AG08395 (cell line): ENCODE results near the gene LIPA.

ENCODE experiments used
- DNase-seq: peaks from one replicate; pipeline ENCODE4 v3.0.0; 2012; ENCODE audit warnings: mixed read lengths, low spot score

Gene LIPA

DNA sequence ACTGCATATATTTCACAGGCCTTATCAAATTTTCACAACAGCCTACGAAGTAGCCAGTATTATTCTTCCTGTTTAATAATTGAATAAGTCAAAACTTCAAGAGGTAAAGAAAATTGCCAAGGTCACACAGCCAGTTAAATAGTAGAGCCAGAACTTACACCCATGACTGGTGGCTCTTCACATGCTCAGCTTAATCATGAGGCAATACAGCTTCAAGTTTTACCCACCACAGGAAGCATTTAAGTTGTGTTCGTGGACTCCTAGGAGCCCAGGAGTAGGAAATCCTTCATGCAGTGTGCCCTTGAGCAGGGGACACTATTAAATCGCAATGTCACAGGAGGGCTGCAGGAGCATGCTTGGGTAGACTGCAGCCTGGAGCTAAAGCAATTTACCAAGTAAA is 11.1 kb downstream of the LIPA start:
- DNase-seq = no peak

DNA sequence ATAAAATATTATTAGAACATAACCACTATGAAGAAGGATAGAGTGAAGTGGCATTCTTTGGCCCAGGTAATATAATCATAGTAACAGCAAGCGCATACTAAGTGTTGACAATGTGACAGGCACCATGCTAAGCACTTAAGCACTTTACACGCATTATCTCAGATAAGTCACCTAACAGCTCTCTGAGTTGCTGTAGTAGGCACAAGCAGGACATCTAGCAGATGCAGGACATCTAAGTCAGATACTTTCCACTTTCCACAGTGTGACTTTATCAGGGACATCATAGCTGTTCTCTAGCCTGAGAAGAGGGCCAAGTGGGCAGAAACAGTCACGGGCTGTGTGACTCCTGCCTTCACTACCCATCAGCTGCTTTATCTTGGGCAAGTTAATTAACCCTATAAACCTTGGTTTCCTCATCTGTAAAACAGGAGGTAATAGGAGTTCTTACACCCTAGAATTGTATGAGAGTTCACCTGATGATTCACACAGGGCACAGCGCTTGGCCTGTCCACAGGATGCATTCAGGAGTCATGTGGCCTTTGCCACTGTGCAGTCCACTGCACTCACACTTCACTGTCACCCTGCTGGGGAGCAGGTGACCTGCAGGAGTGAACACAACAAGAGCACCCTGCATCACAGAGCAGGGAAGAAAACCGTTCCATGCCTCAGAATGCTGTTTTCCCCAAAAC is 12.5 kb downstream of the LIPA start:
- DNase-seq = no peak

DNA sequence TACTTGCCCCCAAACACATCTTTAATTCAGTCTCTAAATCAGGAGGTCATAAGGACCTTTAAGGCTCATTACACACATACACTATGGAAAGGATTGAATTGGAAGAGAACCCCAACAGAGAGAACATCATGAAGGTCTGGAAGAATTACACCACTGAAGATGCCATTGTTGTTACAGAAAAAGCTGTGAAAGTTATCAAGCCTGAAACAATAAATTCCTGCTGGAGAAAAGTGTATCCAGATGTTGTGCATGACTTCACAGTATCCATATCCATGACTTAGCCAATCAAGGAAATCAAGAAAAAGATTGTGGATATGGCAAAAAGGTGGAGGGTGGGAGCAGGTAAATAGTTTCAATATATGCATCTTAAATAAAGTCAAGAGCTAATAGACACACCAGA is 13.7 kb downstream of the LIPA start:
- DNase-seq = no peak

DNA sequence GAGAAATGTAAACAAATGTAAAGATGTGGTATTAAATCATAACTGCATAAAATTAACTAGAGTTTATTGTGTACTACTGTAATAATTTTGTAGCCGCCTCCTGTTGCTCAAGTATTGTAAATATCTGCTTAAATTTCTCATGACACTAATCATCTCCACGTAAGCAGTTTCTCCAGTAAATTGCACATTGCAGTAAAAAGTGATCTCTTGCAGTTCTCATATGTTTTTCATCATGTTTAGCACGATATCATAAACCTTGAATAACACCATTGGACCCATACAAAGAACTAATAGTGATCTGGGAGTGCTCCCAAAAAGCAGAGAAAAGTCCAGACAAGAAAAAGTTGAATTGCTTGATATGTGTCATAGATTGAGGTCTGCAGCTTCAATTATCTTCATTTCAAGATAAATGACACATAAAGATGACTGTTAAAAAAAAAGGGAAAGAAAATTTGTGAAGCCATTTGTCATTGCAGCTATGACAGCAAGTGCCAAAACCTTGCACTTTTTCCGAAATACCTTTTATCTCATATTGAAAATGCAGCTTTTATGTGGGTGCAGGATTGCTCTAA is 15.3 kb downstream of the LIPA start:
- DNase-seq = peak; percentile 38

DNA sequence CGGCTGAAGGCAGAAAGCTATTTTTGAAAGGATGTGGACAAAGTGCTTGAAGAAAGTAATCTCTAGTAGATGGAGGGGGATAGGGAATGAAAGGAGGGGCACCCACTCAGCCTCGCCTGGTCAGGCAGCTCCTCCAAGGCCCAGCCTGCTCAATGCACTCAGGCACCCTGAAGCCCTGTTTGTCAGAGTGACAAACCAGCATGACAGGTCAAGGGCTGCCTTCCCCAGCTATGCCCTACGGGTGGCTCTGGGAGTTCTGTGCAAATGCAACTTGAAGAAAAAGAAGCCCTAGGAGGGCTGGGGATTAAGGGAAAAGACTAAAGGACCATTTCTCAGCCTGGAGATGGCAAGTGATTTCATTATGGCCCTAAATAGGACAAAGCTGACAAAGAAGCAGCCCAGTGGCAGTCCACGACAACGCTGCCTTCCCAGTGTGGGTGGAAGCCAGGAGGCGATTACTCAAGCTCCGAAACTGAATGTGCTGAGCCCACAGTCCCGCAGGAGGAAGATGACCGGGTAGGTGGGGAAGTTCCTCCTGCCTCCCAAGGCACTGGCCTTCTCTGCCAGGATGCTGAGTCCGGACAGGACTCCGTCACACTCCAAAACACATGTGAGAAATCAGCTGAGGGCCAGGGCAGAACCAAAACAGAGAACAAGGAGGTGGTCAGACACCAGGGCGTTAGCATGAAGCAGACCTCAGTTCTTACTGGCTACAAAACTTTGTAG is 16.3 kb downstream of the LIPA start:
- DNase-seq = peak; percentile 81

DNA sequence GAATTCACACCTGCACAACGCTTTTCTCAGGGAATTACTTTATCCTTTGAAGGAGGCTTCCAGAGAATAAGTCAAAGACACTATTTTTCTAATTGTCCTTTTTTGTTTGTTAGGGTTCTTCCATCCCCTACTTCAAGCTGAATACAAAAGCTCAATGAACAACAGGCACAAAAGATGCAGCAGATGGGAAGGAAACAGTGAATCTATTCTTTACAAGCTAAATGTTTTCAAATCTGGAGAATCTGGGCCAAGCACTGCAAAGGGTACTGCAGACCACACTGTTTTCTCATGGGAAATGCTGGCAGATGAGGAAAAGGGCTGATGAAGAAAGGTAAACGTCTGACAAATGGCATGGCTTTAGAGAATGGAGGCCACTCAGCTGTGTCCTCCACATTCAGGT is 18.5 kb downstream of the LIPA start:
- DNase-seq = no peak

DNA sequence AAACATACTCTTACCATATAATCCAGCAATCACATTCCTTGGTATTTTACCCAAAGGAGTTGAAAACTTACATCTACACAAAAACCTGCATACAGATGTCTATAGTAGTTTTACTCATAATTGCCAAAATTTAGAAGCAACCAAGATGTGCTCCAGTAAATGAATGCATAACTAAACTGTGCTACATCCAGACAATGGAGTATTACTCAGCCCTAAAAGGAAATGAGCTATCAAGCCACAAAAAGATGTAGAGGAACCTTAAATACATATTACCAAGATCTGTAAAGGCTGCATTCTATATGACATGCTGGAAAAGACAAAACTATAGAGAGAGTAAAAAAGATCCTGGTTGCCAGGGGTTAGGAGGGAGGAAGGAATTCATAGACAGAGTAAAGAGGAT is 22.6 kb downstream of the LIPA start:
- no peak for DNase-seq

DNA sequence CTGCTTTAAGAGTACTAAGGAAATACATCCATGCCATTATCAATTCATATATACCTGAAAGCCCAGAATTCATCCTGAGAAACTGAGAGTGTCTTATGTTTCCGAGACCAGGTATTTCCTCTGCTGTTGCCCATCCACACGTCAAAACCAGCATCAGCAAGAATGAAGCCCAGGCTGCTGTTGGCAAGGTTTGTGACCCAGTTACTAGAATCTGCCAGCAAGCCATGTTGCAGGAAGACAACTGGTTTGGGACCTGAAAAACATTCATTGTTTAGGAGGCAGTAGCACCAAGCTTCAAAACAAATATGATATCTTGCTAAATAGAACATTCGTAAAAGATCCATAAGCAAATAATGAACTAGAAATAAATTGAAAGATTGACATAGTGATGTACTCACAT is 23.4 kb downstream of the LIPA start:
- no peak for DNase-seq

DNA sequence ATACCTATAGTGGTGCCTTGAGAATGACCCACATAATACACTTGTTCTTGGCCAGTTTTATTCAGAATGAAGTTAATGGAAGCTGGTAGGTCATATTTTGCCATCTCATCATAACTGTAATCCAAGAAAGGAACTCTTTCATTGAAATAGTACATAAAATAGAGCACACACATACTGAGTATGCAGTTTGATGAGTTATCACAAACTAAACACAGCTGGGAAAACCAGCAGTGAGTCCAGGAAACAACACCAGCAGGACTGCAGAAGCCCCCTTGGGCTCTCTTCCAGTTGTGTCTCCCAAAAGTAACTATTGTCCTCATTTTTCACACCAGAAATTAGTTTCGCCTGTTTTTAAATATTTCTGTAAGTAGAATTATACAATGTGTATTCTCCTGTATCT is 24.7 kb downstream of the LIPA start:
- no peak for DNase-seq

DNA sequence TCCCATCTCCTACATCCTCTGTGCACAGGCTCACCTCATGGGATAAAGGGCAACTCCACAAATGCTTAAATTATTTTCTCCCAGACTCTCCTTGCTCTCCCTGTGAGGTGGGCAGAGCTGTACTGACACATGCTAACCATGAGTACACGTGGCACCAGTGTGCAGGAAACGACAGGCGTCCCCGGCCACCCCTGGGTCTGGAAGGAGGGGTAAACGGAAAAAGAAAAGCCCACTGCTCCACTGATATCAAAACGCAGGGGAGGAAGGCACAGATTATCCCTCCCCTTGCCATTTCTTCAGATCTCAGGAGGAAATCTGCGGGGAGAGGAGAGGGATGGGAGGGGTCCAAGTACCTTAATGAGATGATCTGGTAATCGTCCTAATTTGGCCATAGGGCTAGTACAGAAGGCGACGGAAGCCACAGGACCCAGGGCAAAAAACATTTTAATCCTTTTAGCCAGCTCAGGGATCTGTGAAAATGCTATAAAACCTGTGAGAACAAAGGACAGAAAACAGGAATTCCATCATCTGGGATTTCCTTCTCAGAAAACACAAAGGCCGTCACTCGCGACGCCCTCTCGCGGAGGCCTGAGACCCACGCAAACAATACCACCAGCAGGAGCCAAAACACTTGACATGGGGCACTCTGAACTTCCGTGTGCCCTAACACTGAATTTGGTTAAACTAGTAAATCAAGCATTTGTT is 26.7 kb downstream of the LIPA start:
- no peak for DNase-seq

DNA sequence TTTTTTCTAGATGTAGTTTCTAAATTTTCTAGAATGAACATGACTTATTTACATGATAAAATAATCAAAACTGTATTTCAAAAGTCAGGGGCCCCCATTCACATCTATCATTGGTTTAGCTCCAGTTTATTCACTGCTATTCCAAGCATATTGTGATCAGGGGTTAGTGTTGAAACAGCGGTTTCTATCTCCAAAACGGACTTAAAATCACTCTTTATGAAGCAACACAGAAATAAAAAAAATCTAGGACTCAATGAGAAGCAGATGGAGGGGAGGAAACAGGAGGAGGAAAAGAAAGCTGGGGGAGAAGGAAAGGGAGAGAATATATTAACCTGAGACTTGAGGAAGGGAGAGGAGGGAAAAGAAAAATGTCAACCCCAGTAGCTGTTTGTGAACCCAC is 29.7 kb downstream of the LIPA start:
- DNase-seq = no peak

DNA sequence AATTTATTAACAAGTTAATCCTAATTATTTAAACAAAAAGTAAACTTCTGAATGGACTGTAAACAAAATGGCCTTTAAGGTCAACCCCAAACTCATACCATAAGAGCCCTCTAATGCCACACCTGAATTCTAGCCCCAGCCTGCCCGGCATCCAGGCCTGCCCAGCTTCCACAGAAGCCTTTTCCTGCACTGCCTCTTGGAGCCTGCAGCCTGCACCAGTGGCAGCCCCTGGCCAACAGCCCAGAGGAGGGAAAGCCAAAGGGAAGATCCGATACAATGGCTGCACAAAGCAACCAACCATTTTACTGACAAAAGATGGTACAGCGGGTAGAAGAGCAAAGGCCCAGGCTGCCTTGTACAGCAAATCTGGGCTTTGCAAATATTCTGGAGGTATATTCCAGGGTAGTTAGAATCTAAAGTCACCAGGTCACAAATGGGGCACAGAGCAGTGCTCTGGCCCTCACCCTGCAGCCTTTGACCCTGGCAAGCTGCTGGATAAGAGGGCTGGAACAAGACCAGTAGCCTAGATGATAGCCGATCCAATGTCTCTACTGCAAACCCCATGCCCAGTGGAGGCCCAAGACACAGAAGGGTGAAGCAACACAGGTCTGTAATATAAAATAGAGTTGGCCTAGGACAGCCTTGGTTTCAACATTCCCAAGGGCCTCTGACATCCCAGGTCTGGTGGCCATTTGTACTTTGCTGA is 31.9 kb downstream of the LIPA start:
- DNase-seq = no peak

DNA sequence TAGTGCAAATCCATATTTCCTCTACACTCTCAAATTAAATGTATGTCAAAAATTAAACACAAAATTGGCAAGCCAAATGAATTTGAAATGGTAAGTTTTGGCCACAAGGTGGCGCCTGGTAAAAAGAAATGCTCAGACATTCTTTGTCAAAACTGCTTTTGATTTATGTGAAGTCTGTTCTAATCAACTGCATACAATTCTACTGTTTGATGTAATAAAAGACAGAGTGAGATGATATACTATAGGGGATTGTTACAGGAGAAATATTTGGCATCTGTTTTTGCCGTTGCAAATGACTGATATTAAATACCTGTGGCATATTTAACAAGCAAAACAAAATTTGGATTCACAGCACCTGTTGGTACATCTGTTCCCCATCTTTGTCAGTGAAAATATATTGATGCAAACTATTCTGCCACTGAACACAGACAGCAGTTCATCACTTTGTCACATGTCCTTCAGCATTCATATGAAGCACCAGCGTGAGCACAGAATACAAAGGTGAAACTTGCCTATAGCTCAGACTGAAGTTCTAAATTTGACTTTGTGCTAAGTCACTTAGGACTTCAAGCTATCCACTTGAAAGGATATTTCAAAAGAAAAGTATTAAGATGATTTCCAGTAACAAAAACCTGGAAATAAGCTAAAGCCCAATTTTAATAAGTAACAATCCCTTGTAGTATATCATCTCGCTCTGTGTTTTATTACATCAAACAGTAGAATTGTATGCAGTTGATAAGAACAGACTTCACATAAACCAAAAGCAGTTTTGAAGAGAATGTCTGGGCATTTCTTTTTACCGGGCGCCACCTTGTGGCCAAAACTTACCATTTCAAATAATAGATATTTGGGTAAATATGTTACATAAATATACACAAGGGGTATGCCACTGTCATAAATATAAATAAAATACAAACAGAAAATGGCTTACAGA is 34.3 kb downstream of the LIPA start:
- peak; percentile 41 for DNase-seq

DNA sequence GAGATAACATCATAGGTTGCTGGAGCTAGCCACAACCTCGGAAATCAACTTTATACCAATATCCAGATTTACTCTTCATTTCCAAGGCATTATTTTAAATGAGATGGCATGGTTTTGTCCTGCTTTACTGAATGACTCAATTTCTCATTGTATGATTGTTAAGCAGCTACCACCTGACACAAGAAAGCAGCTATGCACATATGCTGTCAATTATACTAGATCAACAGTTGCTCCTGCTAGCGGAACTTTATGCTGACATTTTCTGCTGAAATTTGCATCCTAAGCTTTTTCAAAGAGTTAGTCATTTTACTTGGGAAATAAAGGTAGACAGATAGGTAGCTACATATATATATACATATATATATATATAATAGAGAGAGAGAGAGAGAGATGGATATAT is 35.5 kb downstream of the LIPA start:
- DNase-seq = no peak

DNA sequence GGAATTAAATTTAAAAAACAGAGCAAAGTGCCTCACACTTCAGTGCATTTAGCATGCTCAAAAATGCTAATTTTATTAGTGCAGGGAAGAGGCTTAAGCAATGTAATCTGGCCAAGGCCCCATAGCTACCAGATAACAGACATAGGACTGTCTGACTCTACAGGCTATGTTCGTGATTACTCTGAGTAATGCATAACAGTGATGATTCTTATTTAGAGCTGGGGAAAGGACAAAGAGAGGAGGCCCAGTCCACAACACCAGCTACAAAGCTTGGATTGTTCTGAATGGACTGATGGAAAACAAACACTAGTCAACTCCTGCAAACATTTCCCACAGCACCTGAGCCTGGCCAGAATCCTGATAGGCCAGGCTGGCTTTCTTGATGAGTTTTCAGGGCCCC is 36.1 kb downstream of the LIPA start:
- DNase-seq = no peak

DNA sequence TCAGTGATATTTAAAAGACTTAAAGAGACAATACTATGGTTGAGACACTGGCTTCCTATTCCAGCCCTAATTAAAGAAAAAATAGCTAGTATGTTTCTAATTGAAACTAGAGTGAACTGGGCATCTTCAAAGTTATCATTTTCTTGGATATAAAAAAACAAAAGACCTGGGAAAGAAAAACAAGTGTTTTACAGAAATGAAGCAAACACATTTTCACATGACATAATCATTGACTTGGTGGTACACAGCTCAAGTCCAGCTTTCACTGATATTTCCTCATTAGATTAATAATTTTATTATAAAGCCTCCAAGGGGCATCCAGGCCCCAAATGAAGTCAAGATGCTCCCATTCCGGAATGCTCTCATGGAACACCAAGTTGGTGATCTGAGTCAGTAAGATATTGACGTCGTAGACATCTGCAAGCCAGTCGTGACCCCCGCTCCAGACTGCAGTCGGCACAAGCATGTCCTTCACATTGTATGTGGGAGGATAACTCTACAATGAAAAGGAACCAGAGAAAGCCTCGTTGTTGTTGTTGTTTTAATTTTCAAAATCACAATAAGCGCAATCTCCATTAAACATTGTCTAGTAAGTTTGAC is 36.9 kb downstream of the LIPA start:
- DNase-seq = no peak

DNA sequence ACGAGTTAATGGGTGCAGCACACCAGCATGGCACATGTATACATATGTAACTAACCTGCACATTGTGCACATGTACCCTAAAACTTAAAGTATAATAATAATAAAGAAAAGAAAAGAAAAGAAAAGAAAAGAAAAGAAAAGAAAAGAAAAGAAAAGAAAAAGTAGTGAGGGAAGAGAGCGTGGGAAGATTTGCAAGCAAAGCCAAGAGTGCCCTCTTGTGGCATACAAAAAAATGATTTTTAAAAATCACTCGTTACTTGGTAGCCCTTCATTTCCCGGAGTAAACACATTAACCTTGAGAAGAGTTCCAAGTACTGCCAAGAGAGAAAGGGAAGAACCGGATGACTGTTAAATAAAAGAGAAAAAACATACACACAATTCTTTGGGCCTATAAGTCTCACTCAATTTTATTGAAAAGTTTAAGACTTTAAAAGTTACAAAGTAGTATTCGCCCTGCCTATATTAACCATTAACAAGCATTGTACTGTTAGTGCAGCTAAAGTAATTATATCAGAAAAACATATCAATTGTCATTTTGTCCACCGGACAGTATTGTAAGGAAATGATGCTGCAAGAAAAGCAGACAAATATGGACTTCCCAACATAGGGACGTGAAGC is 38.3 kb downstream of the LIPA start:
- DNase-seq = no peak

DNA sequence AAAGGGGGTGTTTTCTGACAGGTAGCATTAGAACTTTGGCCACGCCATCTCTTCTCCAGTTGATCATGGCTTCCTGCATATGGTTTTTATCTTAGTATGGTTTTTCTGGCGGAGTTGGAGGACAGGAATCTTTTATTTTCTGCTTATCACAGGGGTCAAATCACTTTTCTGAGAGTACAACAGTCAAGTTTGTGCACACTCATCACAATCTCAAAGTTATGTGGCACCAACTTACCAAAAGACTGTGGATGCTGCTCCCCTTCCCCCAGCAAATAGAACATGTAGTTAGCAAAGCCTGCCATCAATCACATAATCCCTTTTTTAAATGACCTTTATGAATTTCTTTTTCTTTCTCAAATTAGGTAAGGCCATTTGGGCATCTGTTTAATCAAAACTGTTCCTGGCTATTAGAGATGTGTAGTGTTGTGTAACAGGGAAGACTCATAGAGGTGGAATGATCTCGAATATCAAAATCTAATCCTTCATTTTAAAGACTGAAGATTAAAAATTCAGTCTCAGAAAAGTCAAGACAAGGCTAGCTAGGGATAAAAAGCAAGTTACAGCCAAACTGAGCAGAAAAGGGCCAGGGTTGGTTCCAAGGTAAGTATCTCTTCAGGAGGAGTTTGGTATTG is 40.7 kb downstream of the LIPA start:
- DNase-seq = peak; percentile 7

DNA sequence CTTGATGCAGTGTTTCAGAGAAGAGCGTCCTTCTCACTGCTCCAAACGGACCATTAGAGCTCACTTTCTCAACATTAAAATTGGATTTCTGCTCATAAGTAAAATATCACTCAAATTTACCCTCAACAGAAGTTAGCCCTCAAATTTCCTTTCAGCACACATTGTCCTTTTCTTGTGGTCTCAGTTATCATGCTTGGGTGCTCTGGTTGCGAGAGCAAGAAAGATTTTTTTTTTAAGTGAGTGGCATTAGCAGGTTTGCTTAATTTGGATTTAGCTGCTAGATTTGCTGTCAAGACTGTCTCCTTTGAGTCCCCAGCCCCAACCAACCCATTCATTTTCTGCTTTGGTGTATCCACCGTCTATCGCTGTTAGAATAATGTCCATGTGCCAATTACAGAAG is 41.9 kb downstream of the LIPA start:
- no peak for DNase-seq
